ENCODE measurements around the gene KRT78.

Gene KRT78

DNA sequence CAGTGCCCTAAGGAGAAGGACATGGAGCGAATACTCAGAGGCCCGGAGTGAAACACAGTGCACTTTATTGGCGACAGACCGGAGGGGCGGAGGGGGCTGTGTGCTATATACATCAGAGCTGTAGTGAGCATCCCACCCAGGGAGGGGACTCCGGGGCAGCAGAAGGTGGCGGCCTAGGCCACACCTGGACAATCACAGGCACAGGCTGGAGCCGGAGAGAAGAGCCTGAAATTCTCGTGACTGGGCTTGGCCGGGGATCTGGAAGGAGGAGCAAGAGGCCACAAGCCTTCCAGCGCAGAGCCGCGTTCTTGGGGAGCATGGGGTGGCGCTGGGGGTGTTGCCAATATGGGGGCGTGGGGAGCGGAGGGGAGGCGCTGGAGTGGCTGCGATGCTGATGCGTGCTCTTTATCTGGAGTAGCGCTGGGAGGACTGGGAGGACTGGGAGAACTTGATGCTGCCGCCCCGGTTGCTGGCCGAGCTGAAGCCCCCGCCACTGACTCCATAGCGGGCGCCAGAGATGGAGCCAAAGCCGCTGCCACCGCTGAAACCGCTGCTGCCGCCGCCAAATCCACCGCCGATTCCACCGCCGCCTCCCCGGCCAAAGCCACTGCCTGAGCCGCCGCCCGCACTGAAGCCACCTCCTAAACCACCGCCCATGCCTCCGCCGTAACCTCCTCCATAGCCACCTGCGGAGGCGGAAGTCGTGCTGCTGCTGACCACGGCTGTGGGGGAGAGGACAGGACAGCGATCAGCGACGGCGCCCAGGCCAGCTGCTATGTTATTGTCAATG lies 59.0 kb downstream of the KRT78 start:
- H3K4me1 ChIP-seq (ENCODE audit: insufficient read depth, low read length), result no peaks in the 10 kb centered on the region
- no peaks in the 10 kb centered on the region for H3K9me3 ChIP-seq (ENCODE audit: insufficient read depth, low read depth, low read length)
- no peak overlapping the region for H3K9ac ChIP-seq (ENCODE audit: low read depth, low read length)
- H3K4me3 ChIP-seq (ENCODE audit: low read length), result no peak overlapping the region
- no peak overlapping the region for H3K27ac ChIP-seq (ENCODE audit: low read depth, low read length)
- no peaks in the 10 kb centered on the region for H3K27me3 ChIP-seq (ENCODE audit: insufficient read depth, low read length)
- no peaks in the 10 kb centered on the region for H3K36me3 ChIP-seq (ENCODE audit: insufficient read depth, low read length)
- 95% methylated on average over 50 of the region's 50 CpGs for WGBS

DNA sequence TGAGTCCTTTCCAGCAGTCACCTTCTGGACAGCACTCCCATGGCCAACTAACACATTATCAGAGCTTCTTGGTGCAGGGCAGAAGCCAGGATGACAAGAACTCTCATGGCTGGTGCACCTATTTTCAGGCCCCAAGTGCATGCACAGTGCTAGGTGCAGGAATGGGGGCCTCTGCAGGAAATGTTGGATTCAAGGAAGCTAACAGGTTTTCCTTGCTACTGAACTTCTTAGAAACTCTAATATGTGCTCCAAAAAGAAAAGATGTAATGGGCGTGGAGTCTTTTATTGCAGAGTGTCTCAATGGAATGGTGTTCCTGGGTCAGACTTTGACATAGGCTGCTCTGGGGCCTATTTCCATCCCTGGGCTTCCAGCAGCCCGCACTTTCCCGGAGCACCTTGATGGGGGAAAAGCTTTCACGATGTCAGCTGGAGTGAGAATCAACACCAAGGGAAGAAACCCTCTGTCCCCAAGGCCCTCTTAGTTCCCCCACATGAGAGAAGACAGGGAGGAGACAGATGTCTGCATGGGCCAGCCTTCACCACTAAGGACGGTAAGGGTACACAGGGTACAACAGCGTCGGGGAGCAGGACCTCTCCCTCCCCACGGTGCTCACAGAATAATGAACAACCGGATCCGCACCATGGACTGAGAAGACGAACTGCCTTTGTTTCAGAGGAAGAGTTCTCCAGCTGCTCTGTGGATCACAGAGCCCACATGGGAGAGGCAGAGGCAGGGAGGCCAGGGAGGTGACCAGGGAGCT lies 59.7 kb downstream of the KRT78 start:
- H3K9ac ChIP-seq (ENCODE audit: low read depth, low read length), result no peak overlapping the region
- no peak overlapping the region for H3K27ac ChIP-seq (ENCODE audit: low read depth, low read length)
- no peaks in the 10 kb centered on the region for H3K4me1 ChIP-seq (ENCODE audit: insufficient read depth, low read length)
- no peak overlapping the region for H3K4me3 ChIP-seq (ENCODE audit: low read length)
- WGBS, result 94% methylated on average over 11 of the region's 11 CpGs
- no peaks in the 10 kb centered on the region for H3K27me3 ChIP-seq (ENCODE audit: insufficient read depth, low read length)
- H3K9me3 ChIP-seq (ENCODE audit: insufficient read depth, low read depth, low read length), result no peaks in the 10 kb centered on the region
- no peaks in the 10 kb centered on the region for H3K36me3 ChIP-seq (ENCODE audit: insufficient read depth, low read length)

DNA sequence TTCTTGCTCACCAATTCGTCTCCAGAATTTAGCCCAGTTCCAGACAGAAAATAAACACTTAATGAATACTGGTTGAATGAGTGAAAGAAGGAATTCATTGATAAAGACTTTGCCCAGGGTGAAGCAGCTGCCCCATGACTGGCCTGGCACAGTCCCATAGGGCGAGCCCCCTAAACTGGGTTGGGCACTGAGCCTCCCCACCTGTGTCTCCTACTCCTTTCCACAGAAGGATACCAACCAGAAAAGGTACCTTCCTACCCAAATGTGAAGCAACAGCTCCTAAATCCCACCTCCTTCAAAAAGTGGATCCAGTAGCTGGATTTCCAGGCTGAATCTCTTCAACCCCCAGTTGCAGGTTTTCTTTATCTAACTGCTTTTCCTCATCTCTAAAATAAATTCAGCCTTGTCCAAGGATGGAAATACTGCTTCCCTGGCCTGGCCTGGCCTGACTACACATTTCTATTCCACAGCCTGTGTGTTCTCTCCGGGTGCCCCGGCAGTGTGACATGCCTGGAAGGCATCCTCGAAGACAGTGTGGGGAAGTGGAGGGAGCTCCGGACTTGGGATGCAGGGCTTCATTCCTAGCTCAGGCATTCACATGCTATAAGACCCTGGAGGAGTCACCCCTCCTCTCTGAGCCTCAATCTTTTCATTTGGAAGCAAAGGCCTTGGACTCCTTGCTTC lies 60.5 kb downstream of the KRT78 start:
- no peaks in the 10 kb centered on the region for H3K27me3 ChIP-seq (ENCODE audit: insufficient read depth, low read length)
- WGBS, result 74% methylated on average over 6 of the region's 6 CpGs
- no peak overlapping the region for H3K9ac ChIP-seq (ENCODE audit: low read depth, low read length)

More for the DNA sequence above, 60.5 kb downstream of the KRT78 start:
- H3K27ac ChIP-seq (ENCODE audit: low read depth, low read length), result no peak overlapping the region
- no peaks in the 10 kb centered on the region for H3K9me3 ChIP-seq (ENCODE audit: insufficient read depth, low read depth, low read length)
- no peak overlapping the region for H3K4me3 ChIP-seq (ENCODE audit: low read length)
- no peaks in the 10 kb centered on the region for H3K36me3 ChIP-seq (ENCODE audit: insufficient read depth, low read length)
- H3K4me1 ChIP-seq (ENCODE audit: insufficient read depth, low read length), result no peaks in the 10 kb centered on the region

Measured in HUES64 (cell line).